NB4 (cell line): ENCODE results near the gene STARD13.

Experiments used
- CTCF ChIP-seq: IDR thresholded peaks from one replicate; pipeline ENCODE4 v1.5.1; 2012; ENCODE audit warnings: low read depth, low read length
- POLR2A ChIP-seq: IDR thresholded peaks from 2 replicates; pipeline ENCODE4 v1.6.1; 2011; ENCODE audit warnings: mild to moderate bottlenecking; ENCODE audit not compliant: insufficient read length; ENCODE audit errors: extremely low read depth
- TF ChIP-seq, protein P1 (sequence below): IDR thresholded peaks from 2 replicates; pipeline ENCODE4 v1.6.1; 2011; ENCODE audit warnings: low read depth, low read length

DNA sequence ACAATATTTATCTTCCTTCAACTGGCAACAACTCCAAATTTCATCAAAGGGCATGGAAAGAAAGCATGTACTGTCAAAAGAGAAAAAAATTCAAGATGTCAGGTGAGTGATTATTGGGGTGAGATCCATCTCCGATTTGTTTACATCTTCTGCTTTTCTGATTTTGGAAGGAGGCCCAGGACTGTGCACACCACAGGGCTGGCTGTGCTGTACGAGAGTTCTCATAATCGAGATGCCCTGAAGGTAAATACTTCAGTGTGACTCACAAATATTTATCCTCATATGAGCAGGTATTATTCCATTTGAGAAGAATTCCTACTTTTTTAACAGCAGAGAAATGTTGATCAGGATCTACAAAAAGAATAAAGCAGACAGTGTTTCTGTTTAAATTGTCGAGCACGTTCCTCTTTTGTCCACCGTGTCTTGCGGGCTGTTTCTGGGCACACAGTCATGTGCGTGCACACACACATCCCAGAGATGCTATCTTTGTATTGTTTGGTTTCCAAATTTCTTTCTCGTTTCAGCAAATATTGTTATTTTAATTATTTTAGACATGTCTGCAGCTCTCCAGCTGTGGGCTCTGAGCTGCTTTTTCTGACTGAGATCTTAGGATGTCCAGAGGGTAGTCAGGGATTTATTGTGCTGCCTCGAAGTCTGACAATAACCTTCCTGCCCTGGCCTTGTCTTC, 165.6 kb downstream of the STARD13 start:
- TF ChIP-seq CTCF (no peak), POLR2A (no peak)
- TF ChIP-seq, protein P1, sequence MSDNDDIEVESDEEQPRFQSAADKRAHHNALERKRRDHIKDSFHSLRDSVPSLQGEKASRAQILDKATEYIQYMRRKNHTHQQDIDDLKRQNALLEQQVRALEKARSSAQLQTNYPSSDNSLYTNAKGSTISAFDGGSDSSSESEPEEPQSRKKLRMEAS = no peak
